Measurements from ENCODE around the gene AGFG1. TPM values are rescaled to one million over a fixed set of nuclear protein-coding genes. Genes with fewer than 3 reads are reported as not detected.
A peak's percentile ranks its signal among the peaks of the same experiment; 100 is the strongest.

Gene AGFG1
- total RNA-seq, 2 donors from 2014 or later: 85.9 to 89.4 TPM

DNA sequence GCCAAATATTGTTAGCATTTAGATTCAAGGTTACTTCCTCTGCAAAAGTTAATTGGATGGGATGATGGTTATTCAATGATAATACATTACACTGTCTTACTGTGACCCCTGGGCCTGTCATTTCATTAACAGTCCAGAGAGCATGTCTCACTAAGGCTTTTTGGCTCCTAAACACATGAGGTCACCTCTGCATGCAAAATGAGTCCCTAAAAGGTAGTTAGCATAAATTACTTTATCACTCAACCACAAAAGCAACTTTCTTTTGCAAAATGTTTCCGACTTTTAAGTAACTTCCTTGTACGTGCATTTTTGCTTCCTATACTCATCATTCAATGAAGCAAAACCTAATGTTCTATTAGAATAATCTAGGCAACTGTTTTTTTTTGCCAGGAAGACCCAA lies 16.8 kb upstream of the AGFG1 start:
- H3K4me1 ChIP-seq (ENCODE audit: control insufficient read depth in 1 of 2, low read depth in 2 of 2): peaks cover 3 to 4% of the 10 kb centered on the region in 2 donors
- H3K27ac ChIP-seq: no peak overlapping the region
- no peaks in the 10 kb centered on the region for H3K36me3 ChIP-seq
- TF ChIP-seq, protein P1, sequence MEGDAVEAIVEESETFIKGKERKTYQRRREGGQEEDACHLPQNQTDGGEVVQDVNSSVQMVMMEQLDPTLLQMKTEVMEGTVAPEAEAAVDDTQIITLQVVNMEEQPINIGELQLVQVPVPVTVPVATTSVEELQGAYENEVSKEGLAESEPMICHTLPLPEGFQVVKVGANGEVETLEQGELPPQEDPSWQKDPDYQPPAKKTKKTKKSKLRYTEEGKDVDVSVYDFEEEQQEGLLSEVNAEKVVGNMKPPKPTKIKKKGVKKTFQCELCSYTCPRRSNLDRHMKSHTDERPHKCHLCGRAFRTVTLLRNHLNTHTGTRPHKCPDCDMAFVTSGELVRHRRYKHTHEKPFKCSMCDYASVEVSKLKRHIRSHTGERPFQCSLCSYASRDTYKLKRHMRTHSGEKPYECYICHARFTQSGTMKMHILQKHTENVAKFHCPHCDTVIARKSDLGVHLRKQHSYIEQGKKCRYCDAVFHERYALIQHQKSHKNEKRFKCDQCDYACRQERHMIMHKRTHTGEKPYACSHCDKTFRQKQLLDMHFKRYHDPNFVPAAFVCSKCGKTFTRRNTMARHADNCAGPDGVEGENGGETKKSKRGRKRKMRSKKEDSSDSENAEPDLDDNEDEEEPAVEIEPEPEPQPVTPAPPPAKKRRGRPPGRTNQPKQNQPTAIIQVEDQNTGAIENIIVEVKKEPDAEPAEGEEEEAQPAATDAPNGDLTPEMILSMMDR (IDR thresholded peaks at IDR 0.05): no peak
- no peaks in the 10 kb centered on the region for H3K27me3 ChIP-seq (replicated peaks; ENCODE audit: insufficient read depth)
- no peak overlapping the region for H3K4me3 ChIP-seq
- DNase-seq (ENCODE audit: low spot score): no peak
- no peaks in the 10 kb centered on the region for H3K9me3 ChIP-seq
- no peak for ATAC-seq (ENCODE audit: insufficient number of reproducible peaks, low FRiP score, low read depth)

DNA sequence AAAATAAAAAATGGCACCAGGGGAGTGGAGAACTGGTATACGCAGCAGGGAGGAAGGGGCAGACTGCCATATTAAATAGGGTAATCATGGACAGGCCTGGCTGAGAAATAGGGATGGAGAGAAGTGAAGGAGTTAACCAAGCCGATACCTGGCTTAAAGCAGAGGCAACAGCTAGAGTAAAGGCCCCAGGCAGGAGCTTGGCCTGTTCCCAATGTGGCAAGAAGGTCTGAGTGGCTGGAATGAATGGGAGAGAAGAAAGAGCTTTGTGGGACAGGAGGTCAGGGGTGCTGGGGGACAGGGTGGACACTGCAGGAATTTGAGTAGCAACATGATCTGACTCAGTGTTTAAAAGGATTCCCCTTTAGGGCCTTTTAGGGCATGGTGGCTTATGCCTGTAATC lies 15.9 kb upstream of the AGFG1 start:
- Histone ChIP-seq H3K9me3 (no peaks in the 10 kb centered on the region), H3K4me3 (no peak overlapping the region), H3K36me3 (no peaks in the 10 kb centered on the region), H3K27ac (no peak overlapping the region), H3K4me1 (ENCODE audit: control insufficient read depth in 1 of 2, low read depth in 2 of 2) (peaks cover 5 to 10% of the 10 kb centered on the region in 2 donors), H3K27me3 (replicated peaks; ENCODE audit: insufficient read depth) (no peaks in the 10 kb centered on the region)
- TF ChIP-seq, protein P1 (IDR thresholded peaks at IDR 0.05): no peak
- DNase-seq (ENCODE audit: low spot score): no peak
- no peak for ATAC-seq (ENCODE audit: insufficient number of reproducible peaks, low FRiP score, low read depth)

DNA sequence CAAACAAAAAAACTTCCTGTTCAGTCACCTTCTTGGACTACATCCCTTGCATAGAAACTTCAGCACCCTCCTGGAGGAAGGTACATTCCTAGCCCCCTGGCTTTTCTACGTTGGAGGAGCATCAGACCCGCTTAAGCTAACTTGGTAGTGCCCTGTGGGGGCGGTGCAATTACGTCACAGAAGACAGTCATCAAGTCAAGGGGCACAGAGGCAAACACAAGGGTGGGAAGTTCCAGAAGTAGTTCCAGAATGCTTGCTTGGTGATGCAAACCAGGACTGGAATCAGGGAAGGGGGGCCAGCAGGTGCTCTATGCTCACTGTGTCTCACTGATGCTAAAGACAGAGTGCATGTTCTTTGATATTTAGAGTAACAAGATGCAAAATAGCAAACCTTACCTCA lies 15.2 kb upstream of the AGFG1 start:
- Histone ChIP-seq H3K9me3 (no peaks in the 10 kb centered on the region), H3K4me3 (no peak overlapping the region)
- DNase-seq (ENCODE audit: low spot score): no peak

DNA sequence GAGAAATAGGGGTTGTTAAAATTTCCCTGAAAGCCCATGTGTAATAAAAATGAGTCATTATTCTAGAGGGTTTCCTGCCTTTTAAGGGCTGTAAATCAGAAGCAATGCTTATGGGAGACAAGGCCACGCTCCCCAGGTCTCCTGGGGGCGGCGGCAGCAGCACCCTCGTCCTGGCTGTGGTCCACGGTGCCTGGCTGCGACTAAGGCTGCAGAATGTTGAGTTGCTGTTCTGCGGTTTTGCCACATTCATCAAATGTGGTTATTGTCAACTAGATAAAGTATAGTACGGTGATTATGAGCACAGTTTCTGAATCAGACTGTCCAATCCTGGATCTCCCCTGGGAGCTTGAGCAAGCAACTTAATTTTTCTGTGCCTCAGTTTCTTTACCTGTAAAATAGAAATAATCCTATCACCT lies 11.9 kb upstream of the AGFG1 start:
- TF ChIP-seq, protein P1 (IDR thresholded peaks at IDR 0.05): no peak
- Histone ChIP-seq H3K9me3 (no peaks in the 10 kb centered on the region), H3K27ac (no peak overlapping the region), H3K4me1 (ENCODE audit: control insufficient read depth in 1 of 2, low read depth in 2 of 2) (peaks cover 5 to 10% of the 10 kb centered on the region in 2 donors), H3K36me3 (no peaks in the 10 kb centered on the region), H3K27me3 (replicated peaks; ENCODE audit: insufficient read depth) (no peaks in the 10 kb centered on the region), H3K4me3 (no peak overlapping the region)
- DNase-seq (ENCODE audit: low spot score) (no peak), ATAC-seq (ENCODE audit: insufficient number of reproducible peaks, low FRiP score, low read depth) (peak; percentile 41)

More for the DNA sequence above, 15.2 kb upstream of the AGFG1 start:
- ATAC-seq (ENCODE audit: insufficient number of reproducible peaks, low FRiP score, low read depth): no peak
- TF ChIP-seq, protein P1 (IDR thresholded peaks at IDR 0.05): no peak
- Histone ChIP-seq H3K27ac (no peak overlapping the region), H3K4me1 (ENCODE audit: control insufficient read depth in 1 of 2, low read depth in 2 of 2) (peaks cover 5 to 10% of the 10 kb centered on the region in 2 donors), H3K36me3 (no peaks in the 10 kb centered on the region), H3K27me3 (replicated peaks; ENCODE audit: insufficient read depth) (no peaks in the 10 kb centered on the region)

DNA sequence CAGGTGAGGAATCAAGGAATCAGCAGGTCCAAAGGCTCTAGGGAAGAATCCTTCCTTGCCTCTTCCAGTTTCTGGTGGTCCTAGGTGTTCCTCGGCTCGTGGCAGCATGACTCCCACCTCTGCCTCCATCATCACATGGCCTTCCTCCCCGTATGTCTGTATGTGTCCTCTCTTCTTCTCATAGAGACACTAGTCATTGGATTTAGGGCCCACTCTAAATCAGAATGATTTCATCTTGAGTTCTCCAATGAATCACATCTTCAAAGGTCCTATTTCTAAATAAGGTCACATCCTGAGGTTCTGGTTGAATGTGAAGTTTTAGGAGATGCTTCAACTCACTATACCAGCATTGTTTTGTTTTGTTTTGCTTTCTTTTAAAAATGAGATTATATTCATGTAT lies 11.1 kb upstream of the AGFG1 start:
- Histone ChIP-seq H3K27ac (no peak overlapping the region), H3K4me1 (ENCODE audit: control insufficient read depth in 1 of 2, low read depth in 2 of 2) (peaks cover 5 to 12% of the 10 kb centered on the region in 2 donors), H3K36me3 (no peaks in the 10 kb centered on the region), H3K27me3 (replicated peaks; ENCODE audit: insufficient read depth) (no peaks in the 10 kb centered on the region), H3K9me3 (no peaks in the 10 kb centered on the region), H3K4me3 (no peak overlapping the region)
- ATAC-seq (ENCODE audit: insufficient number of reproducible peaks, low FRiP score, low read depth) (no peak), DNase-seq (ENCODE audit: low spot score) (no peak)
- TF ChIP-seq, protein P1 (IDR thresholded peaks at IDR 0.05): no peak
